HFF-Myc (cell line): ENCODE measurements around the gene LMO1.

Source experiments
- DNase-seq: peaks from one replicate; pipeline ENCODE4 v3.0.0-alpha.2; 2011; ENCODE audit warnings: low read depth; ENCODE audit errors: extremely low read depth
- H3K4me3 ChIP-seq: replicated peaks from 2 replicates; pipeline ENCODE4 v1.5.1; 2011; ENCODE audit warnings: low read depth, mild to moderate bottlenecking, control low read depth, low read length
- TF ChIP-seq, protein P1 (sequence below): IDR thresholded peaks from 2 replicates; pipeline ENCODE4 v1.5.1; 2012; ENCODE audit warnings: mild to moderate bottlenecking, low read depth, low read length, control low read depth; ENCODE audit errors: missing control alignments

The LMO1 gene

DNA sequence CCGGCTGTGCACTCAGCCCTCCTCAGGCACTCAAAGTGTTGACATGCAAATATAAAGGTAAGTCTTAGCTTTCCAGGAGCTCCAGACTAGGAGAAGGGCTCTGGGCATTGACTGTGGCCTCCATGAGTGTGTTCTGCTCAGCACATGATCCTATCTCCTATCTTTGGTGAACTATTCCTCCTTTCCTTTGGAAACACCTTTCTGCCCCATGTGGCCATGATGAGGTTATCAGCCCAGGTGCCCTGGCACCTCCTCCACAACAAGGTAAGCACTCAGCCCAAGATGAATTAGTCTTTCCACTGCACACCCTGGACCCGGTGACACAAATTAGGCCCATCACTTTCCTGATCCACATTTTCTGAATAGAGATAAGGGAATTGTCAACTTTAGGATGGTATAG is 37.9 kb upstream of the LMO1 start:
- H3K4me3 ChIP-seq: no peak overlapping the region
- DNase-seq: no peak
- TF ChIP-seq, protein P1, sequence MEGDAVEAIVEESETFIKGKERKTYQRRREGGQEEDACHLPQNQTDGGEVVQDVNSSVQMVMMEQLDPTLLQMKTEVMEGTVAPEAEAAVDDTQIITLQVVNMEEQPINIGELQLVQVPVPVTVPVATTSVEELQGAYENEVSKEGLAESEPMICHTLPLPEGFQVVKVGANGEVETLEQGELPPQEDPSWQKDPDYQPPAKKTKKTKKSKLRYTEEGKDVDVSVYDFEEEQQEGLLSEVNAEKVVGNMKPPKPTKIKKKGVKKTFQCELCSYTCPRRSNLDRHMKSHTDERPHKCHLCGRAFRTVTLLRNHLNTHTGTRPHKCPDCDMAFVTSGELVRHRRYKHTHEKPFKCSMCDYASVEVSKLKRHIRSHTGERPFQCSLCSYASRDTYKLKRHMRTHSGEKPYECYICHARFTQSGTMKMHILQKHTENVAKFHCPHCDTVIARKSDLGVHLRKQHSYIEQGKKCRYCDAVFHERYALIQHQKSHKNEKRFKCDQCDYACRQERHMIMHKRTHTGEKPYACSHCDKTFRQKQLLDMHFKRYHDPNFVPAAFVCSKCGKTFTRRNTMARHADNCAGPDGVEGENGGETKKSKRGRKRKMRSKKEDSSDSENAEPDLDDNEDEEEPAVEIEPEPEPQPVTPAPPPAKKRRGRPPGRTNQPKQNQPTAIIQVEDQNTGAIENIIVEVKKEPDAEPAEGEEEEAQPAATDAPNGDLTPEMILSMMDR: no peak

DNA sequence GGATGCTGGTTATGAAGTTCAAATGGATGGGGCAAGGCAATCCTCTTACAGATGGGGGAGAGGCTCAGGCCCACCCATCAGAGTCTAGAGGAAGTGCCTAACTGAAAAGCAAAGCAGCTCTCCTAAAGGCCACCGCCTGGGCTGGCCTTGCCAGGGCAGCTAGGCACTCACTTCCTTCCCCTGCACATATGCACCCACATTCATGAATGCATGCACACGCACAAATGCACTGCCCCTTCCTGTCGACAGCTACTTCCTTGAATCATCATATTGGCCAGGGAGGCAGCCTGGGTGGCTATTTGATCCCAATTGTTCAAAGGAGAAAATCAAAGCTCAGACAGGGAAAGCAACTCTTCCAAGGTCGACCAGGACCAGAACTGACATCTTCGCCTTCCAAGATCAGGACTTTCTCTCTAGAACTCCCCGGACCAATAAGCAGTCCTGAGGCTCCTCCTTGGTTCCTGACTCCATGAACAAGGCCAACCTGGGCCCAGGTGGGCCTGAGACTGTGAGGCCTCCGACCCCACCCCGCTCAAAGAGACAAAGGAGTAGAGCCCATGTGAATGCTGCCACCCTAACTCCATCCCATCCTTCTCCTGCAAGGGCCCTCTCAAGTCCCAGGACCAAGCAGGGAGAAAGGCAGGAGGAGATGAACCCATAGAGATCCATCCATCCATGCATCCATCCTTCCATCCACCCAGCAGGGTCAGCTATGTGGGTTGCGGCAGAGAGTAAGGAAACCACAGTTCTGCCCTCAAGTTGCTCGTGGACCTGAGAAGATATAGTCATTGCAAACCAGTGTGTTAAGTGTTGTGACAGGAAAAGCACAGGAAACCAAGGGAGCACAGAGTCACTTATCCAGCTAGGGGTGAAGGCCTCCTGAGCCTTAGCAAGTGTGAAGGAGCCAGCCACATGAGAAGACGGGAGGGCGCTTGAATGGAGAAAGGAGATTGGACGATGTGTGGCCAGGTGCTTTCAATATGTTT is 35.4 kb upstream of the LMO1 start:
- no peak overlapping the region for H3K4me3 ChIP-seq
- DNase-seq: no peak
- TF ChIP-seq, protein P1: no peak

- TF ChIP-seq, protein P1: no peak
- no peak overlapping the region for H3K4me3 ChIP-seq
- DNase-seq: no peak
Measured at GRCh38 chr11:8297781-8298440, 34.2 kb upstream of the LMO1 start.

- no peak for DNase-seq
- no peak overlapping the region for H3K4me3 ChIP-seq
- TF ChIP-seq, protein P1: no peak
Measured at GRCh38 chr11:8296872-8297271, 33.2 kb upstream of the LMO1 start.

DNA sequence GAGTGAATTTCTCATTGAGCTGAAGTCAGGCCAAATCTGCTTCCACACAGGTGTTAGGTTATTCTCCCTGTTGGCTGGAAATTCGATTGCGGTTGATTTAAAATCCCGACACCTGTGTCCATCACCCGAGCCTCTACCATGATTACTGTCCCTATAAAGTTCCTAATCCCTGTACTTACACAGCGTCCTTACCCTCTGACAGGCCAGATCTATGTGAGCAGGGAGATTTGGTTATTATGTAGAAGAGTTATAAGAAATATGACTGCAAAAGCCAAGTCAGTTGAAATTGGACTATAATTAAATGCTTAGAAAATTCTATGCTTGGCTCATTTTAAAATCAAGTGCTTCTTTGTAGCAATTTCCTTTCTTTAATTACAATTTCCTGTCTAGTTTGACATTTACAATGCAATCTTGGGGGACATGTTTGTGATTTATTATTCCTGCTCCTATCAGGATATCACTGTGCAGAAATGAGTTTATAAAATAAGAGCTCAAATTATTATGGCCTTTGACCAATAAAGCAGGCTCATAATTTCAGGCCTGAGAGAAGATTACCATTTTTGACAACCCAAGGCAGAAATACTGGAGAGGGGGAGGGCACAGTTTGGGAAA is 32.5 kb upstream of the LMO1 start:
- no peak overlapping the region for H3K4me3 ChIP-seq
- no peak for DNase-seq
- TF ChIP-seq, protein P1: no peak

DNA sequence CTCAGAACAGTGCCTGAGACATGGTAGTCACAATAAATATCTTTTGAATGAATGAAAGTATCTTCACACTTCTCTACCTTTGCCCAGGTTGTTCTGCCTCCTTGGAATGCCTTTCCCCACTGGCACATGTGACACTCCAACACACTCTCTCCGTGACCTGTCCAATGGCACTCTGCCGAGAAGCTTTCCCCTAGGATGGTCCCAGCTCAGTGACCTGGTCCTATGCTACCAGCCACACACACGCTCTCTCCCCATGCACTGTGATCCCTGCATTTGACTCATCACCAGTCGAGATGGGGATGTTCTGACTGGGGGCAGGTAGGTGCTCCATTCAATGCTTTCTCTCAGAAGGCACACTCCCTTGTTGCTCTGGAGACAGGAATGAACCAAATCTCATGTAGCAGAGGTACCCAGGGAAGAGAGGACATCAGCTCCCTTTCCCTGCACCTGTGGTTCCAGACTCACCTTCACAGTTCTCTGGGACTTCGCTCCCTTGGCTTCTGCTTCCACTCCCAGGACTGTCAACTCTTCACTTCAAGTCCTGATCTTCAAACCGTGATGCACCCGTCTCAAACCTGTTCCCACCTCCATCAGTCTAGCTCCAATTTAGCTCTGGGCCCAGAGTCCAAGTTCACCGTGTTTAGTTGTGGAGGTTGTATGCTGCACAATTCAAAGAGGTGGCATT is 30.7 kb upstream of the LMO1 start:
- TF ChIP-seq, protein P1: no peak
- no peak overlapping the region for H3K4me3 ChIP-seq
- DNase-seq: no peak
